NT2/D1 (cell line): ENCODE data around the gene HOXA6.
A peak's percentile ranks its signal among the peaks of the same experiment; 100 is the strongest.

Source experiments
- DNase-seq: peaks from one replicate; pipeline ENCODE4 v3.0.0-alpha.2; 2011; ENCODE audit warnings: low read depth, low spot score
- H3K27me3 ChIP-seq: 2 replicates; pipeline ENCODE4 v1.6.0; 2011; ENCODE audit warnings: mild to moderate bottlenecking; ENCODE audit not compliant: insufficient read length, insufficient read depth
- H3K36me3 ChIP-seq: 2 replicates; pipeline ENCODE4 v1.6.1; 2011; ENCODE audit warnings: mild to moderate bottlenecking, low read length, mixed read lengths; ENCODE audit not compliant: insufficient read depth, insufficient read length
- H3K4me1 ChIP-seq: 2 replicates; pipeline ENCODE4 v1.5.1; 2011; ENCODE audit not compliant: insufficient read depth, insufficient read length
- H3K4me3 ChIP-seq: 2 replicates; pipeline ENCODE4 v1.5.1; 2011; ENCODE audit warnings: low read depth; ENCODE audit not compliant: insufficient read length
- H3K9ac ChIP-seq: 2 replicates; pipeline ENCODE4 v1.6.0; 2011; ENCODE audit warnings: low read depth; ENCODE audit not compliant: insufficient read length
- H3K9me3 ChIP-seq: 2 replicates; pipeline ENCODE4 v1.5.1; 2011; ENCODE audit warnings: mild to moderate bottlenecking, low read length; ENCODE audit not compliant: insufficient read depth
- SUZ12 ChIP-seq: IDR thresholded peaks from 2 replicates; pipeline ENCODE4 v1.6.1; 2011; ENCODE audit not compliant: insufficient read length, insufficient read depth; ENCODE audit errors: extremely low read depth
- YY1 ChIP-seq: IDR thresholded peaks from 2 replicates; pipeline ENCODE4 v1.6.1; 2011; ENCODE audit not compliant: insufficient read length, insufficient read depth
- ZNF274 ChIP-seq: IDR thresholded peaks from 2 replicates; pipeline ENCODE4 v1.6.1; 2011; ENCODE audit warnings: mild to moderate bottlenecking, low read depth, low read length

HOXA6 gene

GRCh38 chr7:27138985-27139333, 8.6 kb downstream of the HOXA6 start:
- no peak for DNase-seq
- Histone ChIP-seq H3K4me1 (no peaks in the 10 kb centered on the region), H3K27me3 (peaks cover 99% of the 10 kb centered on the region), H3K36me3 (no peaks in the 10 kb centered on the region), H3K4me3 (peak overlapping the region; percentile 20), H3K9me3 (no peaks in the 10 kb centered on the region), H3K9ac (peak overlapping the region; percentile 43)
- no peak for TF ChIP-seq SUZ12

GRCh38 chr7:27138472-27138871, 9.1 kb downstream of the HOXA6 start:
- no peak overlapping the region for H3K4me3 ChIP-seq
- H3K36me3 ChIP-seq: no peaks in the 10 kb centered on the region
- H3K9me3 ChIP-seq: no peaks in the 10 kb centered on the region
- H3K27me3 ChIP-seq: peaks cover 100% of the 10 kb centered on the region
- H3K4me1 ChIP-seq: no peaks in the 10 kb centered on the region
- DNase-seq: no peak
- H3K9ac ChIP-seq: no peak overlapping the region
- no peak for TF ChIP-seq ZNF274

- H3K4me3 ChIP-seq: no peak overlapping the region
- no peaks in the 10 kb centered on the region for H3K36me3 ChIP-seq
- peaks cover 100% of the 10 kb centered on the region for H3K27me3 ChIP-seq
- no peaks in the 10 kb centered on the region for H3K4me1 ChIP-seq
- no peak for DNase-seq
- no peaks in the 10 kb centered on the region for H3K9me3 ChIP-seq
- H3K9ac ChIP-seq: no peak overlapping the region
- no peak for TF ChIP-seq YY1
- TF ChIP-seq ZNF274: no peak
- no peak for TF ChIP-seq SUZ12
These were observed 9.8 kb downstream of the HOXA6 start for GRCh38 chr7:27137640-27138315.

DNA sequence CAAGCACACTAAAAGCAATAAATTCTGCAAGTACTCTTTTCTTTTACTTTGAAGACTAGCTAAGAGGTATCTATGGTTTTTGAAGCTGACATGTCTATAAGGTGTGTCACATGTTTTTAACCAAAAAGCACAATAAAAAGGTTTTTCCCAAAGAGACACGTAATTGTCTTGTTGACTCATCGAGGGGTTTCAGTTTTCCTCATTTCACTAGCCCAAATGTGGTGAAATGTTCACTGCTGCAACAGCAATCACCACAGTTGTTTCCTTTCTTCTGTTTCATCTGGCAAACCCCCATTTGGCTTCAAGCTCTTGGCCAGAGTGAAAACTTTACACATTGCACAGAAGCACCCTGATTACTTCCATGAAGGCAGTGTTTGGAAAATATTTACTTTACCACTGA, 13.2 kb downstream of the HOXA6 start:
- no peak for DNase-seq
- no peaks in the 10 kb centered on the region for H3K36me3 ChIP-seq
- no peaks in the 10 kb centered on the region; the same call in 1 of the 2 replicates for H3K9me3 ChIP-seq
- H3K4me3 ChIP-seq: no peak overlapping the region
- H3K9ac ChIP-seq: no peak overlapping the region
- H3K27me3 ChIP-seq: peaks cover 98% of the 10 kb centered on the region
- TF ChIP-seq SUZ12 (no peak), ZNF274 (no peak), YY1 (no peak)
- H3K4me1 ChIP-seq: no peaks in the 10 kb centered on the region

DNA sequence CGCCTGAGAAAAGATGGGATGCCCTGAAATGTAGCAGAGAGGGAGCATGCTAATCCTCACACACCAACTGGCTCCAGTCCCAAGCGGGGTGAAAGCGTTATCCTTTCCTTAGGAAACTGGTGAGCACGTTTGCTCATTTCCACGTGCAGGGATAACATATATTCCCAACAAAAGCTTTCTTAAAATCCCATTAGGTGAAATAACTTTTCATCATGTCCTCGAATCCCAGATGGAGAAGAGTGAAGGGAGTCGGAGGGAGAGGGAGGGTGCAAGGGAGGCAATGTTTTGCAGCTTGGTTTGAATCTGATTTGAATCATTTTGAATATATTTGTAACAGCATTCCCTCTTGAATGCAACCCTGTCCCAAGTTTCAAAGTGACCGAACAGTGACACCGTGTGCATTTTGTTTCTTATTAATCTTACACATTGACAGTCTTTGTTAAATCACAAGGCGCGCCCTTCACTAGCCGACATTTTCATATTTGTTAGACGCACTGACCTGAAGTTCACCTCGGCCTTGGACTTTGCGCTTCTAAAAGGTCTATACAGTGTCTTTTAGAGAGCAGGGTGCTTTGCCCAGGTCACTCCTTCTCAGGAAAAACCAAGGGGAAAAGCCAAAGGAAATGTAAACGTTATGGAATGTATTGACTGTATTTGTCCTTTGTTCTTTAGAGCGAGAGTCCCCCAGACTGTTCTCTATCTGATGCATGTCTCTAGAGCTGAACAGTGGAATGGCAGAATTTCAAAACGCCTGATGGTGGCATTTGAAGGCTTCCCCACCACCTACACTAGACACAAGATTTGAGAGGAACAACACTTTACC, 14.0 kb downstream of the HOXA6 start:
- Histone ChIP-seq H3K27me3 (peaks cover 98% of the 10 kb centered on the region), H3K4me1 (no peaks in the 10 kb centered on the region), H3K9me3 (no peaks in the 10 kb centered on the region; the same call in 1 of the 2 replicates), H3K36me3 (no peaks in the 10 kb centered on the region), H3K9ac (no peak overlapping the region), H3K4me3 (no peak overlapping the region)
- no peak for TF ChIP-seq SUZ12
- no peak for TF ChIP-seq YY1
- no peak for TF ChIP-seq ZNF274
- no peak for DNase-seq

GRCh38 chr7:27132978-27133377, 14.6 kb downstream of the HOXA6 start:
- Histone ChIP-seq H3K4me3 (no peak overlapping the region), H3K27me3 (peaks cover 98% of the 10 kb centered on the region), H3K9ac (no peak overlapping the region), H3K4me1 (no peaks in the 10 kb centered on the region), H3K36me3 (no peaks in the 10 kb centered on the region), H3K9me3 (no peaks in the 10 kb centered on the region; the same call in 1 of the 2 replicates)
- DNase-seq: no peak
- peak; percentile 8 for TF ChIP-seq SUZ12
- no peak for TF ChIP-seq YY1

- Histone ChIP-seq H3K9me3 (no peaks in the 10 kb centered on the region; the same call in 1 of the 2 replicates), H3K27me3 (peaks cover 98% of the 10 kb centered on the region), H3K4me1 (no peaks in the 10 kb centered on the region), H3K4me3 (no peak overlapping the region), H3K9ac (no peak overlapping the region), H3K36me3 (no peaks in the 10 kb centered on the region)
- DNase-seq: no peak
- TF ChIP-seq YY1 (no peak), SUZ12 (peak; percentile 9)
These were observed 15.4 kb downstream of the HOXA6 start for GRCh38 chr7:27132214-27132613.
